Renal pelvis (tissue), 4 donors: Measurements from ENCODE around the gene DSCAM. TPM values are rescaled to one million over a fixed set of nuclear protein-coding genes. Genes with fewer than 3 reads are reported as not detected.

Experiments
- DNase-seq: peaks from one replicate; pipeline ENCODE4 v3.0.0-alpha.2; 2013
- polyA plus RNA-seq, 3 donors: library from polyadenylated mRNA; unstranded; fragments of 120-200 nt; gene quantifications; one replicate each; pipeline ENCODE4 v1.2.1, GENCODE V29; 2013; ENCODE audit not compliant: insufficient read length in 3 of 3

Gene DSCAM
- polyA plus RNA-seq, 3 donors, result 0.07 to 0.13 (median 0.08) TPM

DNA sequence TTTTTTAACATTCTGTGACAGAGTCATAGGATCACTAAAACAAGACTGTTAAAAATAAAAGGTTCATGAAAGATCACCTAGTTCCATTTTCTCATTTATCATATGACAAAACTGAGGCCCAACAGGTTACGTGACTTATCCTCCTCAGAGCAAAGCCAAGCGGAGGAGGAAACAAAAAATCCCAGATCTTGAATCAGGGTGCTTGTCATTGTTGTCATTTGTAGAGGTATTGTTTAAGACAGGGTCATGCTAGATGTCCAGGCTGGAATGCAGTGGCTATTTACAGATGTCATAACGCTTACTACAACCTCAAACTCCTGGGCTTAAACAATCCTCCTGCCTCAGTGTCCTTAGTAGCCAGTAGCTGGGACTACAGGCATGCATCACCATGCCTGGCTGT, 293.2 kb downstream of the DSCAM start:
- no peak for DNase-seq

DNA sequence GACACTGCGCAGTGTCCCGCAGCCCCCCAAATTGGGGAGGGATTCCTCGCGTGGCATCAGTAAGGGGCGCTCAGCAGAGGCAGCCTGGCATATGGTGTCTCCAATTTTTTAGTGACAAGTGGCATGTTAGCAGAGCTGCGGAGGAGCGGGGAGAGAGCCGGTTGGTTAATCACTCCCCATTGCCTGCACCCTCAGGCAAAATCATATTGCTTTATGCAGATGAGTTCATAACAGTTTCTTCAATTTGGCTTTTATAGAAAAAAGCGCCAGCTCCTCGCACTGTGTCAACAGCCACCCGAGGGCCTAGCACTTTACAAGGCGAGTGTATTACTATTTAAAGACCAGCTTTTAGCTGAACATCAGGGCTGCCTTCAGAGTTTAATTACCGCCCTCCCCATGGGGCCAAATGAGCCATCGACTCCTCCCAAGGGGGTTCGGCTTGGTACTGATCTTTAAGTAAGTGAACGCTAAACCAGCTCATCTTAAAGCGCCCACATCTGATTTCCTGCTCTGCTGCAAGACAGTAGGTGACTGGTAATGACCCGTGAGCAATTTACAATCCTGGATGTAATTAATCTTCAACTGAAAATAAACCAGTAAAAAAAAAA, 298.9 kb downstream of the DSCAM start:
- no peak for DNase-seq

GRCh38 chr21:40546647-40547046, 300.3 kb downstream of the DSCAM start:
- no peak for DNase-seq

DNA sequence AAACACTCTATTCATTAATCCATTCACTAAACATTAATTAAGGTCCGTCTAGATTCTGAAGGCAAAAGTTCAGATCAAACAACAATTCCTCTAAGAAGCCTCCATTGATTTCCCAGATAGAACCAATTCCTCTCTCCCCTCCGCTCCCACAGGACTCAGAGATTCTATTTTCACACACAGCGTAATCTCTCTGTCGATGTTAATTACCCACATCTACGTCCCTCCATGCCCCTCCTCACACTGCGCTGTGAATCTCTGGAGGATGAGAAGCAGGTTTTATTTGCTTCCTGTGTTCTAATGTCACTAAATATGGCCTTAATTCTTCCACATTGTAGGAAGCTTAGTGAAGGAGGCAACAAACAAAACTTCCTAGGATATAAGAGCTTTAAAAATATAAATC, 306.7 kb downstream of the DSCAM start:
- DNase-seq, result no peak

- no peak for DNase-seq
Observed at GRCh38 chr21:40534886-40535285, 312.1 kb downstream of the DSCAM start.

DNA sequence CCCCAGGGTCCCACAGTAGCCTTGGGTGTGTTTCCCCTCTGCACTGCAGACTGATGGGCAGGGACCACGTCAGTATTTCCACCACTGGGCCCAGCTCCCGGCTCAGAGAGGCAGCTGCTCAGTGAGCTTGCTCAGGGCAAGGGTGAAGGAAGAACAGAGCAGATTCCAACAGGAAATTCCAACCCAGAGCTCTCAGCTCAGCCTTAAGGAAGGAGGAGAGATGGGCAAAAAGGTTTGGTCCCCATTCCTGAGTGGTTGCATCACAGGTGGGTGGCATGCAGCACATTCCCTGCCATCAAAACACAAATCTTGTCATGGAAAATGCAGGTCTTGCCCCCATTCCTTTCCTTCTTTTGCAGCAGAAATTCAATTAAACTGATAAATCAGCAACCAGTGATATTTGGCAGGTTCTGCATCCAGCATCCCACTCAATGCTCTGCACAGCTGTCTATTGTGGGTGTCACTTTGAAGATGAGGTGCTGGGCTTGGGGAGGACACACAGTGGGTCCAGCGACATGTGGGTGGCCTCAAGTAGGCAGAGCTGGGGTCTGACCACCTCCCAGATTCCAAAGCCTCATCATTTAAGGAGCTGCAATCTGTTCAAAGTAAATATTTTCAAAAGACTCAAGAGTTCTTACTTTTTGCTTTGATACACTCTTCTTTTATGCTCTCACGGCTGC, 315.4 kb downstream of the DSCAM start:
- no peak for DNase-seq

DNA sequence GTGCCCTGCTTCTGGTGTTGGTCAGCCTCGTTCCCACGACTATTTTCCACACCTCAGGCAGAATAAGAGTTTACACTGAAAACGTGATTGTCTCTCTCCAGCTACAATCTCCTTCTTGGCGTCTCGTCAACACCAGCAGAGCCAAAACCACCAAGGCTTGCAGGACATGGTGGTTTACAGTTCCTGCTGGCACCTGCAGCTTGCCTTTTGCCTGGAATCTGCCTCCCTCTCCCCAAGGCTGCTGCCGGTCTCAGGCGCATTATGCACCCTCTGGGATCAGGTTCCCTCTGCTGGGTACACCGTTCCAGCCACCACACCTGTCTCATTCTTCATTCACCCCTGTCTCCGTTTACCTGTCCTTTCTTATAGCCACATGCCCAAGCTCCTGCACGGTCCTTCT, 315.9 kb downstream of the DSCAM start:
- no peak for DNase-seq

GRCh38 chr21:40517646-40518045, 329.3 kb downstream of the DSCAM start:
- no peak for DNase-seq

DNA sequence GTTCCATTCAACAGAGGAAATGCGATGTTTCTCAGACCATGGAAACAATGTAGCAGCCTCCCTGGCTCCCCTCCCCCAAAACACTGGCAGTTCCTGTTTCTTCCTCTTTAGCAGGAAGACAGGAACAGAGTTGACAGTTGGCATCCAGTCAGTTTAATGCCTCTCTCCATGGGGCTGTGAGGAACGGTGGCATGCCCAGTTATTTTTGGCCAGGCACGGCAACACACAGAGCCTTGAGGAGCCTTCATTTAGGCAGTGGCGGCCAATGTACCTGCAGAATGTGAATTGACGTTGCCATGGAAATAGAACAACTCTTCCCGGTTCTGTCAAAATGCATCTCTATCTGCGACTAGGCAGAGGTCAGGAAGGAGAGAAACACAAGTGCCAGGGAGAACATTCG, 330.6 kb downstream of the DSCAM start:
- DNase-seq, result peak; percentile 21

DNA sequence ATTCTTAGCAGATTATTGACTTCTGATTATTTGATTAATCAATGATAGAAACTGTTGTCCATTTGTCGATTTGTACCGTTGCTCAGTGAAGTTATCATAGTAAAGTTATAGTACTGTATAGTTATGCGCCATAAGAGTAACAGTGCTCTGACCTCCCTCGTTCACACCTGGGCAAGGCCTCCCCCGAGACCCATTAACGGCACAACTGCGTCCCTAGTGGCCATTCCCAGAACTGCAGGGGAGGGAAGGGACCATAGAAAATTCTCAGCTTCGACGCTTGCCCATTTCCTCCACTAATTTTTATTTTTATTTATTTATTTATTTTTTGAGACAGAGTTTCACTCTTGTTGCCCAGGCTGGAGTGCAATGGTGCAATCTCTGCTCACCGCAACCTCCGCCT, 334.4 kb downstream of the DSCAM start:
- no peak for DNase-seq

DNA sequence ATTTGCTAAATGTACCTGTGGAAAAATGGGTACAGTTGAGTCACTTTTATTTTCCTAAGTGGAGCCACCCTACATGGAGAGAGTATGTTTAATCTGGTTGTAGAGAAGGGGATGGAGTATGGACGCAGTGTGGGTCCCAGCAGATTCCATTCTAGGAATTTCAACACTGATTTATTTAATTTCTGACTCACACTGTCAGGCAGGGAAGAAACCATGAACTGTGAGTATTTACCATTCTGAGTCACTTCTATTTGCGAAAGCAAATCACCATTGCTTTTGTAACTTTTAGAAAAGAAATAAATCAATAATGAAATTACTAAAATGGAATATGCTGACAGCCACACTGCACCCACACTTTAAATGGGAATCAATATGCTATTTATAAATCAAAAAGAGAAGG, 339.0 kb downstream of the DSCAM start:
- no peak for DNase-seq

DNA sequence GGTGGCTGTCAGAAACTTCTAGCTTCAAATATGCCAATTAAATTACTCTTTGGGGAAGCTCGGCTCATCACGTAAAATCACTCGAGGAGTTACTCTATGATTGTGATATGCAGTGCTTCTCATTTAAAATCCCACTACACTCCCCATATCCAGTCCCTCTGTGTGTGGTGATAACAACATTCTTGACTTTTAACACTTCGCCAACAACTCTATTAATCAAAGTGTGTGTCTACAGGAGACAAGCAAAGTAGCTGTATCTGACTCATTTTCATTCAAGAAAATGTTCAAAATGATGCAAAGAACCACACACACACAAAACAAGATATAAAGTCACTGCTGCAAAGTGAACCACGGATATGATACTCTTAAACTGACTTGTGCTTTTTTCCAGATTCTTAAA, 341.3 kb downstream of the DSCAM start:
- DNase-seq, result no peak

GRCh38 chr21:40505244-40505643, 341.7 kb downstream of the DSCAM start:
- no peak for DNase-seq

DNA sequence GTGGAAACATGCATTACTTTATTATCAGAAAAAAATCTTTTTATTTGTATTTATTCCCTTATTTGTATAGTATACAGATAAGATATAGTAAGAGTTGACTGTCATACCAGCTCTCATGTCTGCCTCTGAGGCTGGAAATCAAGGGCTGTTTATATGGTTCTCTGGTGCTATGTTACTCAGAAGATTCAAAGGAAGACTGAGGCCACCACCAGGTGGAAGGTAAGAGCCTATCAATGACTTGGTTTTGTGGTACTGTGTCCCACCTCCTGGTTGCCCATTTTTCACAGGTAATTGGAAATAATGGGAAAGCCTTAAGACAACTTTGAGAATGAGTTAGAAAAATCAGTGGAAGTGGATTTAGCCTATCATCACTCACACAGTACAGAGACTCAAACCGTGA, 342.1 kb downstream of the DSCAM start:
- no peak for DNase-seq

DNA sequence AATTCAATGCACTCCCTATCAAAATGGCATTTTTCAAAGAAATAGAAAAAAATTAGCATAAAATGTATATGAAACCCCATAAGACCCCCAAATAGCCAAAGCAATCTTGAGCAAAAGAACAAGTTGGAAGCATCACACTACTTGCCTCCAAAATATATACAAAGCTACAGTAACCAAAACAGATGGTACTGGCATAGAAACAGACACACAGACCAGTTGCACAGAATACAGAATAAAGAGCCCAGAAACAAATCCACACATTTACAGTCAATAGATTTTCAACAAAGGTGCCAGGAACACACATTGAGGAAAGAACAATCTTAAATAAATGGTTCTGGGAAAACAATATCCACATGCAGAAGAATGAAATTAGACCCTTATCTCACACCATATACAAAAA, 350.8 kb downstream of the DSCAM start:
- no peak for DNase-seq

DNA sequence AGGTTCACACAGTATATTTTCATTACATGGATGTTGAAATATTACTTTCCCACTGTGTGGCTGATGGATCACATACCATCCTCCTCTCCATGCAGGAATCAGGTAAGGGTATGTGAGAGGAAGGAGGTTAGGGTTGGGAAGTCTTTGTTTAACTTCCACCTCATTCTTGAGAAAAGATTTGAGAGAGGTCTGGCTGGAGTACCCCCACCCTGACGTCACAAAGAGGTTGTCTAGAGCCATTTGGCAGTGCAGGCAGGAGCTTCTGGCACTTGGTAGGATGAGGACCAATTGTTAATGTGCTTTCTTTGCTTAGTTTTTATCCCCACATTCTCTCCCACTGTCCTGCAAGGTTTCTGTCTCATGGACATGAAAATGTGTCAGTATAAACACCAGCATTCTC, 356.6 kb downstream of the DSCAM start:
- DNase-seq, result no peak

DNA sequence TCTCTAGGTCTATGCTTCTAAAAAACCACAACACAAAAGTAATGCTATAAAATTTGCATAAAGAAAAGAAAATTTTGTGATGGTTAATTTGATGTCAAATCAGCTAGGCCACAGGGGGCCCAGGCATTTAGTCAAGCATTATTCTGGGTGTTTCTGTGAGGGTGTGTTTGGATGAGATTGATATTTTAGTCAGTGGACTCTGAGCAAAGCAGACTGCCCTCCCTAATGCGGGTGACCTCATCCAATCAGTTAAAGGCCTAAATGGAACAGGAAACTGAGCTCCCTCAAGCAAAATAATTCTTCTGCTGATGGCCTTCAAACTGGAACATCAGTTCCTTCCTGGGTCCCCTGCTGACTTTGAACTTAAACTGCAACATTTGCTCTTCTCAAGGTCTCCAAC, 358.0 kb downstream of the DSCAM start:
- DNase-seq, result no peak

GRCh38 chr21:40481764-40482163, 365.2 kb downstream of the DSCAM start:
- DNase-seq, result no peak

- DNase-seq, result no peak
Observed at GRCh38 chr21:40474513-40474912, 372.4 kb downstream of the DSCAM start.

DNA sequence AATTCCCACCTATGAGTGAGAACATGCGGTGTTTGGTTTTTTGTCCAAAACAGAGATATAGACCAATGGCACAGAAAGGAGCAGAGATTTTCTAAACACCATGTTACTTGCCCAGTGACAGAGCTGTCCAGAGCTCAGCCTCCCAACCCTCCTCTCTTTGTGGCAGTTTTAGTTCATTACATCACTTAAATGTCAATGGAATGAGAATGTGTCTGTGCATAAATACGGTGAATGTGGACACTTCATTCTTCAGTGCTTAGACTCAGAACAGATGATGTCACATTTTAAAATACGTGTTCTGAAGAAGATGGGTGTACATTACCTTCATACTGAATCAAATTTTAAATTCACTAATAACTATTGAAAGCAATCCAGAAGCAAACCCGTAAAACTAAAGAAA, 374.9 kb downstream of the DSCAM start:
- no peak for DNase-seq

GRCh38 chr21:40471103-40471502, 375.9 kb downstream of the DSCAM start:
- no peak for DNase-seq

DNA sequence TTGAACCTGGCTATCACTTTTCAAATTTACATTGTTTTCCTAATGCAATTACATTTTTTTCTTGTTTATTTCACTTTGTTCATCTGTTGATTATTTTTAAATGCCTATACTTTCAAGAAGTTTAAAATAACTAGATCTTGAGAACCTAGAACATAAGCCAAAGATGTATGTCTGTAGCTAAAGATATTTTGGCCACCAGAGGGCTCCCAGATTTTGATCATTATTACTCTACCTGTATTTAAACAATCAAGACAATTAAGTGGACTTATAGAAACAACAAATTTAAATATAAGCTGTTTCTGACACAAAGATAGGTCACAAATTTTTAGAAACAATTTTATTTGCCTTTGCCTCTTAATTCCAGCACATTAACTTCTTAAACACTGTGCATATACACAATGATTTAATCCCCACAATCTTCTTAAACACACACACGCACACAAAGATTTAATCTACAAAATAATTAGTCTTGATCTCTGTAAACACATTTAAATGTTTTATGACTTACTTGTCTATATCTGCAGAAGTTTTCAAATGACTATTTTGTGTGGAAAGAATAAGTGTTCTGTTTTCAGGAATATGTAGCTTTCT, 380.0 kb downstream of the DSCAM start:
- DNase-seq, result peak; percentile 22

- no peak for DNase-seq
Observed at GRCh38 chr21:40465382-40465781, 381.6 kb downstream of the DSCAM start.

GRCh38 chr21:40463176-40463575, 383.8 kb downstream of the DSCAM start:
- DNase-seq, result no peak
